Activated CD4-positive, alpha-beta T cell treated with anti-CD3 and anti-CD28 coated beads for 36 hours (primary cell): Measurements from ENCODE around the gene CDKL4. TPM values are rescaled to one million over a fixed set of nuclear protein-coding genes. Genes with fewer than 3 reads are reported as not detected.

ENCODE experiments used
- ATAC-seq: fragments of 200-7000 bp; cut with Tn5 transposase; one replicate; pipeline ENCODE4 v1.10.0; 2021; ENCODE audit warnings: mild to moderate bottlenecking, moderate library complexity
- CTCF ChIA-PET: fragments of 350-600 bp; sonication (Branson Sonifier 250); formaldehyde crosslinking; loops from one replicate; lab custom pipeline; 2021; ENCODE audit warnings: antibody characterized with exemption; lab: Charles Lee
- POLR2A ChIA-PET: fragments of 350-600 bp; sonication (Branson Sonifier 250); formaldehyde crosslinking; loops from one replicate; lab custom pipeline; 2021; ENCODE audit warnings: antibody characterized with exemption, inconsistent platforms; lab: Charles Lee
- DNase-seq: peaks from one replicate; pipeline ENCODE4 v3.0.0-alpha.2; 2020
- H3K27ac Mint-ChIP-seq: one replicate; pipeline ENCODE4 v1.8.0; 2021; ENCODE audit warnings: mixed read lengths
- H3K27me3 Mint-ChIP-seq: one replicate; pipeline ENCODE4 v1.8.0; 2021; ENCODE audit warnings: mixed read lengths
- H3K36me3 Mint-ChIP-seq: one replicate; pipeline ENCODE4 v1.8.0; 2021; ENCODE audit warnings: low read depth, mixed read lengths
- H3K4me1 Mint-ChIP-seq: one replicate; pipeline ENCODE4 v1.8.0; 2021; ENCODE audit warnings: mixed read lengths
- H3K4me3 Mint-ChIP-seq: one replicate; pipeline ENCODE4 v1.8.0; 2021; ENCODE audit warnings: mild to moderate bottlenecking, moderate library complexity, mixed read lengths
- H3K9me3 Mint-ChIP-seq: one replicate; pipeline ENCODE4 v1.8.0; 2021; ENCODE audit warnings: low read depth, mixed read lengths
- intact Hi-C, 2 experiments: fragments of 100-400 bp; cut with DNase I in 1 of 2; cut with micrococcal nuclease in 1 of 2; formaldehyde crosslinking; loops; one replicate each; pipeline versions ENCODE4 v1.14.2 to v1.15.1; 2022 to 2024; cut with DNase I, micrococcal nuclease
- total RNA-seq, 2 experiments: library from RNA; stranded (reverse); gene quantifications; one replicate each; pipeline ENCODE4 v1.2.3, GENCODE V29; 2021

Gene CDKL4
- total RNA-seq = under 1 TPM in 1 of 2 experiments, not detected in 1; 0.16 TPM

DNA sequence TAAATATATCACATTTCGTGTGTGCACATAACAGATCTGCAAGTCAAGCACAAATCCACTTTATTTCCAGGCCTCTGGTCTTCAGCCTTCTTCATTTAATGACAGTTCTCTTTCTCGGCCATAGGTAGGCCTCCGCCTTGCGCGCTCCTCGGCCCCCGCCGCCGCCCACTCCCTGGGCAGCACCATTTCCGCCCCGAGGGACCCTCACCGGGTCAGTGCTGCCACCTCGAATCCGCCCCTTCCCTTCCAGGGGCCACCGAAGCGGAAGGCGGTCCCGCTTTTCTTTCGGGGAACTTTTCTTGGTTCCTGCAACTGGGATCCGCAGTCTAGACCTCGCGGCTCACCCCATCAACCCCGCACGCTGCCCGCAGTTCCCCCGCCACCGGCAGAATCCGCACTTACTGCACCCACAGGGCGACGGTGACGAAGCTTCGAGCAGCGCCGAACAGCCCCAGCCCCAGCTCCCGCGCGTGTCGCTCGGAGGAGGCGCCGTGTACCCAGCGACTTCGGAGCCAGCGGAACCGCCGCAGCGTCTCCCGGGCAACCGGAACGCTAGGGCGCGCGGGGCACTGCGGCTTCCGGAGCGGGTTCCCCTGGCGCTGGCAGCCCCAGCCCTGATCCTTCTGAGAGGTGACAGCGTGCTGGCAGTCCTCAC lies at the start of gene CDKL4:
Gene CDKL4, minus strand, starts transcription at position 502 of the 655 bp plus-strand sequence.
- ChIA-PET POLR2A (no interaction called here), CTCF (interaction anchor here (1.0 kb wide), 1 partner anchor 16 kb away, joined by 3 read pairs; no protein-coding TSS in a partner anchor)
- no peaks in the 10 kb centered on the region for H3K9me3 Mint-ChIP-seq
- peak; percentile 77 for ATAC-seq
- no peaks in the 10 kb centered on the region for H3K27me3 Mint-ChIP-seq
- DNase-seq = peak; percentile 65
- H3K36me3 Mint-ChIP-seq = peaks cover 2% of the 10 kb centered on the region
- intact Hi-C loops = no loop called here
- H3K27ac Mint-ChIP-seq = peak within 1 kb of the TSS; percentile 23
- peak within 1 kb of the TSS; percentile 69 for H3K4me3 Mint-ChIP-seq
- H3K4me1 Mint-ChIP-seq = peaks cover 17% of the 10 kb centered on the region

- H3K27ac Mint-ChIP-seq = no peak overlapping the region
- ChIA-PET CTCF (interaction anchor here (0.6 to 0.7 kb wide), 2 partner anchors 136 to 1412 kb away, joined by 3 read pairs; no protein-coding TSS in a partner anchor), POLR2A (no interaction called here)
- H3K36me3 Mint-ChIP-seq = peaks cover 14% of the 10 kb centered on the region
- no peaks in the 10 kb centered on the region for H3K9me3 Mint-ChIP-seq
- ATAC-seq (no peak), DNase-seq (no peak)
- H3K4me3 Mint-ChIP-seq = no peak overlapping the region
- H3K27me3 Mint-ChIP-seq = no peaks in the 10 kb centered on the region
- intact Hi-C loops = no loop called here
- H3K4me1 Mint-ChIP-seq = no peaks in the 10 kb centered on the region
Measured at GRCh38 chr2:39290433-39290832, 46.7 kb upstream of the CDKL4 start.

GRCh38 chr2:39289609-39290008 lies 45.8 kb upstream of the CDKL4 start:
- intact Hi-C loops = no loop called here
- DNase-seq = no peak

GRCh38 chr2:39283561-39283960 lies 39.8 kb upstream of the CDKL4 start:
- no peaks in the 10 kb centered on the region for H3K4me1 Mint-ChIP-seq
- peaks cover 8% of the 10 kb centered on the region for H3K36me3 Mint-ChIP-seq
- no peak overlapping the region for H3K27ac Mint-ChIP-seq
- H3K27me3 Mint-ChIP-seq = no peaks in the 10 kb centered on the region
- no peak for ATAC-seq
- no peaks in the 10 kb centered on the region for H3K9me3 Mint-ChIP-seq
- CTCF ChIA-PET = no interaction called here
- POLR2A ChIA-PET = no interaction called here
- H3K4me3 Mint-ChIP-seq = no peak overlapping the region
- intact Hi-C loops = no loop called here
- no peak for DNase-seq

More at GRCh38 chr2:39289609-39290008, 45.8 kb upstream of the CDKL4 start:
- Mint-ChIP-seq H3K9me3 (no peaks in the 10 kb centered on the region), H3K27ac (no peak overlapping the region), H3K27me3 (no peaks in the 10 kb centered on the region), H3K36me3 (peaks cover 14% of the 10 kb centered on the region), H3K4me3 (no peak overlapping the region), H3K4me1 (no peaks in the 10 kb centered on the region)
- no peak for ATAC-seq
- ChIA-PET CTCF (interaction anchor here (0.6 to 1.0 kb wide), 2 partner anchors 137 to 440 kb away, joined by 3 read pairs; no protein-coding TSS in a partner anchor), POLR2A (no interaction called here)

GRCh38 chr2:39281391-39281790 lies 37.6 kb upstream of the CDKL4 start:
- no peaks in the 10 kb centered on the region for H3K4me1 Mint-ChIP-seq
- no peaks in the 10 kb centered on the region for H3K27me3 Mint-ChIP-seq
- H3K36me3 Mint-ChIP-seq = peaks cover 15% of the 10 kb centered on the region
- CTCF ChIA-PET = no interaction called here
- DNase-seq (no peak), ATAC-seq (no peak)
- no peak overlapping the region for H3K4me3 Mint-ChIP-seq
- intact Hi-C loops = no loop called here
- POLR2A ChIA-PET = no interaction called here
- no peaks in the 10 kb centered on the region for H3K9me3 Mint-ChIP-seq
- no peak overlapping the region for H3K27ac Mint-ChIP-seq

DNA sequence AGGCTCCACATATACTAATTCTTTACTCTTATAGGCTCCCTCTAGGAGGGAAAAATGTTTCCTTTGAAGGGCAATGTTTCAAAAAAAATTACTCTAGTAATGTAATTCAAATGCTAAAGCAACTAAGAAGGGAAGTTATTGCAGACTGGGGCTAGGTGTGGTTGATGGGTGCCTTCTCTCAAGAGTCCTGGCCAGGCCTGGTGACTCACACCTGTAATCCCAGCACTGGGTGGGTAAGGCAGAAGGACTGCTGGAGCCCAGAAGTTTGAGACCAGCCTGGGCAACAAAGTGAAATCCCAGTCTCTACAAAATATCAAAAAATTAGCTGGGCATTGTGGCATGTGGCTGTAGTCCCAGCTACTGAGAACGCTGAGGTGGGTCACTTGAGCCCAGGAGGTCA lies 31.2 kb upstream of the CDKL4 start:
- H3K27me3 Mint-ChIP-seq = no peaks in the 10 kb centered on the region
- intact Hi-C loops = no loop called here
- H3K4me3 Mint-ChIP-seq = no peak overlapping the region
- peaks cover 18% of the 10 kb centered on the region for H3K36me3 Mint-ChIP-seq
- ChIA-PET POLR2A (no interaction called here), CTCF (no interaction called here)
- H3K9me3 Mint-ChIP-seq = no peaks in the 10 kb centered on the region
- no peak overlapping the region for H3K27ac Mint-ChIP-seq
- ATAC-seq (no peak), DNase-seq (no peak)
- no peaks in the 10 kb centered on the region for H3K4me1 Mint-ChIP-seq

- Mint-ChIP-seq H3K36me3 (peaks cover 9% of the 10 kb centered on the region), H3K4me3 (no peak overlapping the region), H3K27ac (no peak overlapping the region), H3K9me3 (no peaks in the 10 kb centered on the region), H3K4me1 (peaks cover 8% of the 10 kb centered on the region), H3K27me3 (no peaks in the 10 kb centered on the region)
- ATAC-seq (no peak), DNase-seq (no peak)
- ChIA-PET CTCF (no interaction called here), POLR2A (no interaction called here)
- intact Hi-C loops = no loop called here
Measured at GRCh38 chr2:39269941-39270340, 26.2 kb upstream of the CDKL4 start.

- ChIA-PET CTCF (no interaction called here), POLR2A (no interaction called here)
- DNase-seq = no peak
- H3K4me1 Mint-ChIP-seq = peaks cover 10% of the 10 kb centered on the region
- no peaks in the 10 kb centered on the region for H3K27me3 Mint-ChIP-seq
- no peak overlapping the region for H3K27ac Mint-ChIP-seq
- no peaks in the 10 kb centered on the region for H3K9me3 Mint-ChIP-seq
- H3K36me3 Mint-ChIP-seq = peaks cover 8% of the 10 kb centered on the region
- no peak overlapping the region for H3K4me3 Mint-ChIP-seq
- intact Hi-C loops = no loop called here
- no peak for ATAC-seq
Measured at GRCh38 chr2:39266916-39267434, 23.2 kb upstream of the CDKL4 start.

- peak; percentile 79 for ATAC-seq
- intact Hi-C loops = no loop called here
- no peak overlapping the region for H3K4me3 Mint-ChIP-seq
- no peak overlapping the region for H3K27ac Mint-ChIP-seq
- ChIA-PET POLR2A (no interaction called here), CTCF (no interaction called here)
- peak; percentile 15 for DNase-seq
- H3K9me3 Mint-ChIP-seq = no peaks in the 10 kb centered on the region
- H3K4me1 Mint-ChIP-seq = peaks cover 10% of the 10 kb centered on the region
- H3K36me3 Mint-ChIP-seq = peaks cover 8% of the 10 kb centered on the region
- no peaks in the 10 kb centered on the region for H3K27me3 Mint-ChIP-seq
Measured at GRCh38 chr2:39266139-39266805, 22.5 kb upstream of the CDKL4 start.

GRCh38 chr2:39265315-39265714 lies 21.5 kb upstream of the CDKL4 start:
- CTCF ChIA-PET = interaction anchor here (1.1 kb wide), 1 partner anchor 318 kb away, joined by 4 read pairs; no protein-coding TSS in a partner anchor
- Mint-ChIP-seq H3K27ac (no peak overlapping the region), H3K4me1 (peaks cover 10% of the 10 kb centered on the region), H3K27me3 (no peaks in the 10 kb centered on the region), H3K36me3 (peaks cover 11% of the 10 kb centered on the region), H3K9me3 (no peaks in the 10 kb centered on the region), H3K4me3 (no peak overlapping the region)
- DNase-seq (no peak), ATAC-seq (no peak)
- POLR2A ChIA-PET = no interaction called here
- intact Hi-C loops = no loop called here

DNA sequence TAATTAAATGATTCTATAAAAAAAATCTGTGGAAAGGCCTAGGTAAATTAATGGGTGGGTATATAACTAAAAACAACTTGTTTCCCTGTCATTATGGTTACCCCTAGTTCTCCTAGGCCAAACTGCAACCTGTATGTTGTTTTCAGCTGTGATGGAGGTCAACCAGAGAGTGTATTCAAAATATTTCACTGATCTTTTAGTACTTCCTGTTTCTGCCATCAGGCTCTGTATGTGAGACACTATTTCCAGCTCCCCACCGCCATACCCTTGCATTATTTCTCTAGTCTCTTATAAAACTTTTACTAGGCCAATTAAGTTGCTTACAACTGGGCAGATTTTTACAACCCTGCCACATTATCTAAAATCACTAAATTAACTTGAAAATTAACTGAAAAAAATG lies 21.0 kb upstream of the CDKL4 start:
- Mint-ChIP-seq H3K27ac (no peak overlapping the region), H3K27me3 (no peaks in the 10 kb centered on the region), H3K9me3 (no peaks in the 10 kb centered on the region), H3K4me1 (peaks cover 10% of the 10 kb centered on the region), H3K4me3 (no peak overlapping the region), H3K36me3 (peaks cover 11% of the 10 kb centered on the region)
- ATAC-seq (no peak), DNase-seq (no peak)
- intact Hi-C loops = no loop called here
- ChIA-PET CTCF (interaction anchor here (1.1 to 1.2 kb wide), 2 partner anchors 12 to 317 kb away, joined by 3 to 4 read pairs; no protein-coding TSS in a partner anchor), POLR2A (no interaction called here)

GRCh38 chr2:39260087-39260486 lies 16.3 kb upstream of the CDKL4 start:
- no peak for DNase-seq
- Mint-ChIP-seq H3K4me3 (no peak overlapping the region), H3K27me3 (no peaks in the 10 kb centered on the region), H3K9me3 (no peaks in the 10 kb centered on the region), H3K36me3 (peaks cover 17% of the 10 kb centered on the region), H3K27ac (no peak overlapping the region), H3K4me1 (peaks cover 2% of the 10 kb centered on the region)
- intact Hi-C loops = no loop called here
- no peak for ATAC-seq
- POLR2A ChIA-PET = no interaction called here
- CTCF ChIA-PET = no interaction called here
